ENCODE results near the gene ACACA.

DNA sequence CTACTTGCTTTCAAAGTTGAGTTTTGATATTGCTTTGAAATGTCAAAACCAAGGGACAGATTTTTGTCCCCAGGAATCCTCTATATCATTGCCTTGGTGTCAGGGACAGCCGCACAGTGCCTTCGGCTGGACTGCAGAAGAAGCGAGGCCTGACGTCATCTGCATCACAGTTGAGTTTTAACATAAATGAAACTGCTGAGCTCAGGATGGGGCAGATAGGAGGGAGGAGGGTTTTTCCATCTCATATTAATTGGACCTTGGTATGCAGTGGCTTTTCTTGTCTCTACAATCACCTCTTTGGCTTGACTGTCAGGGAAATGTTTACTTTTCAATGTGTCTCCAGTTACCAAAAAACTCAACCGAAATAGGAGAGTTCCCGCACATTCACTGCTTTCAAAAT, 346.5 kb downstream of the ACACA start:
- TF ChIP-seq, protein P1, sequence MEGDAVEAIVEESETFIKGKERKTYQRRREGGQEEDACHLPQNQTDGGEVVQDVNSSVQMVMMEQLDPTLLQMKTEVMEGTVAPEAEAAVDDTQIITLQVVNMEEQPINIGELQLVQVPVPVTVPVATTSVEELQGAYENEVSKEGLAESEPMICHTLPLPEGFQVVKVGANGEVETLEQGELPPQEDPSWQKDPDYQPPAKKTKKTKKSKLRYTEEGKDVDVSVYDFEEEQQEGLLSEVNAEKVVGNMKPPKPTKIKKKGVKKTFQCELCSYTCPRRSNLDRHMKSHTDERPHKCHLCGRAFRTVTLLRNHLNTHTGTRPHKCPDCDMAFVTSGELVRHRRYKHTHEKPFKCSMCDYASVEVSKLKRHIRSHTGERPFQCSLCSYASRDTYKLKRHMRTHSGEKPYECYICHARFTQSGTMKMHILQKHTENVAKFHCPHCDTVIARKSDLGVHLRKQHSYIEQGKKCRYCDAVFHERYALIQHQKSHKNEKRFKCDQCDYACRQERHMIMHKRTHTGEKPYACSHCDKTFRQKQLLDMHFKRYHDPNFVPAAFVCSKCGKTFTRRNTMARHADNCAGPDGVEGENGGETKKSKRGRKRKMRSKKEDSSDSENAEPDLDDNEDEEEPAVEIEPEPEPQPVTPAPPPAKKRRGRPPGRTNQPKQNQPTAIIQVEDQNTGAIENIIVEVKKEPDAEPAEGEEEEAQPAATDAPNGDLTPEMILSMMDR (IDR thresholded peaks at IDR 0.05; ENCODE audit: extremely low read depth in 1 of 2, insufficient read depth in 1 of 2, low read depth in 1 of 2, low read length in 2 of 2), result no peak
- TF ChIP-seq MYC (IDR thresholded peaks at IDR 0.05; ENCODE audit: low read depth, low read length) (no peak), POLR2AphosphoS5 (IDR thresholded peaks at IDR 0.05; ENCODE audit: insufficient read depth, low read depth, low read length) (no peak)

Data from endothelial cell of umbilical vein (primary cell).